HL-60 (cell line): ENCODE data around the gene KIF20A.
A peak's percentile ranks its signal among the peaks of the same experiment; 100 is the strongest.

ENCODE experiments used
- DNase-seq, 2 experiments: peaks; one replicate each; pipeline ENCODE4 v3.0.0-alpha.2; 2010 to 2020; ENCODE audit warnings: low read depth in 1 of 2, low spot score in 1 of 2
- H3K27ac ChIP-seq: fragments of 250-450 bp; sonication (Bioruptor Pico); replicated peaks from 2 replicates; pipeline ENCODE4 v1.5.1; 2020; ENCODE audit warnings: mild to moderate bottlenecking, moderate library complexity
- H3K27me3 ChIP-seq: fragments of 250-450 bp; sonication (Bioruptor Pico); 2 replicates; pipeline ENCODE4 v1.5.1; 2021; ENCODE audit warnings: mild to moderate bottlenecking, moderate library complexity; ENCODE audit not compliant: insufficient read depth, poor library complexity, severe bottlenecking
- H3K4me3 ChIP-seq: replicated peaks from 2 replicates; pipeline ENCODE4 v1.5.1; 2011; ENCODE audit warnings: mild to moderate bottlenecking, control low read depth, low read length; ENCODE audit not compliant: insufficient read depth
- CTCF ChIP-seq: IDR thresholded peaks from one replicate; pipeline ENCODE4 v1.5.1; 2011; ENCODE audit warnings: low read length, control low read depth, inconsistent platforms; ENCODE audit not compliant: insufficient read depth
- GABPA ChIP-seq: IDR thresholded peaks from 2 replicates; pipeline ENCODE4 v1.6.1; 2012; ENCODE audit warnings: low read depth
- POLR2AphosphoS5 ChIP-seq: IDR thresholded peaks from 2 replicates; pipeline ENCODE4 v1.6.1; 2012; ENCODE audit warnings: low read depth
- REST ChIP-seq: IDR thresholded peaks from 2 replicates; pipeline ENCODE4 v1.6.1; 2012; ENCODE audit warnings: low read depth; ENCODE audit not compliant: insufficient replicate concordance
- SPI1 ChIP-seq: IDR thresholded peaks from 2 replicates; pipeline ENCODE4 v1.6.1; 2012; ENCODE audit warnings: low read depth, mild to moderate bottlenecking, borderline replicate concordance

Gene KIF20A

GRCh38 chr5:138177941-138178515, 884 bp upstream of the KIF20A start:
- Histone ChIP-seq H3K27me3 (no peaks in the 10 kb centered on the region), H3K4me3 (peak overlapping the region; percentile 78), H3K27ac (peak overlapping the region; percentile 92)
- no peak for TF ChIP-seq SPI1
- no peak for TF ChIP-seq GABPA
- TF ChIP-seq REST: no peak
- no peak for TF ChIP-seq CTCF
- TF ChIP-seq POLR2AphosphoS5: no peak
- no peak for DNase-seq

DNA sequence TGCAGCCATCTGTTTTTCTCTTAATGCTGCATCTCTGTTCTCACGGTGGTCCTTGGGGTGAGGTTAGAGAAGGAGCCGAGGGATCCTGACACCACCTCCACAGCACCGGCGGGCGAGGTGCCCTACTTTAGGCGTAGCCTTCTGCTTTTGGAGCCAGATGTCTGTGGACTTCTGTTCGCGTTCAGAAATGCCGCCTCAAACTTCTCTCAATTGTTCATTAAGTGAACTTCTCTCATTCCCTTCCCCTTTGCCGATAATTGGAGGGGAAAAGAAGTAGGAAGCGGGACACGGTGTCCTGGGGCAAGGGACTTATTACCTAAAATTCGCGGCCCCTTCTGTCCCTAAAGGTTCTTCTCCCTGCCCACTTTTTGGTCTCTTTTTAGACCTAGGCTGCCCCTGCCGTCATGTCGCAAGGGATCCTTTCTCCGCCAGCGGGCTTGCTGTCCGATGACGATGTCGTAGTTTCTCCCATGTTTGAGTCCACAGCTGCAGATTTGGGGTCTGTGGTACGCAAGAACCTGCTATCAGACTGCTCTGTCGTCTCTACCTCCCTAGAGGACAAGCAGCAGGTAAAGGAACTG, 455 bp downstream of the KIF20A start:
- TF ChIP-seq GABPA: no peak
- TF ChIP-seq POLR2AphosphoS5: no peak
- TF ChIP-seq REST: no peak
- no peak for TF ChIP-seq CTCF
- no peak for TF ChIP-seq SPI1
- Histone ChIP-seq H3K4me3 (peak overlapping the region; percentile 60), H3K27ac (peak overlapping the region; percentile 92), H3K27me3 (no peaks in the 10 kb centered on the region)
- peak in 1 of 2 experiments; percentile 8 for DNase-seq

DNA sequence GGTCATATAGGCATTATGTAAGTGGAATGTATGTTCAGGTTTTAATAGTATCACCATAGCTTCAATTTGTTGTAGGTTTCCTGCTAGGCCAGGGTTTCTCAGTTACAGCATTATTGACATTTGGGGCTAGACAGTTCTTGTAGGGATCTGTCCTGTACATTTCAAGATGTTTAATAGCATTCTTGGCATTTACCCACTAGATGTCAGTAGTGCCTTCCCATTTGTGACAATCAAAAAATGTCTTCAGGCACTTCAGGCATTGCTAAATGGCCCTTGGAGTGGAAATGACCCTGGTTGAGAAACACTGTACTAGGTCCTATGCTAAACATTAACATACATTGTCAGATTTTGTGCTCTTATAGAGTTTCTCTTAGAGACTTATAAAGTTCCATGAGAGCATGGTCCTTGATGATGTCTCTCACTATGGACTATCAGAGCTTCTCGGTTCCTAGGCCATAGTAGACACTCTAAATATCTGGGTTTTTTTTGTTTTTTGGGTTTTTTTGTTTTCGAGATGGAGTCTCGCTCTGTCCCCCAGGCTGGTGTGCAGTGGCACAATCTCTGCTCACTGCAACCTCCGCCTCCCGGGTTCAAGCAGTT, 1.4 kb downstream of the KIF20A start:
- DNase-seq: peak; percentile 44 to 63
- no peak overlapping the region for H3K27ac ChIP-seq
- TF ChIP-seq SPI1 (no peak), CTCF (peak; percentile 27), GABPA (no peak), REST (no peak), POLR2AphosphoS5 (no peak)
- H3K27me3 ChIP-seq: no peaks in the 10 kb centered on the region
- H3K4me3 ChIP-seq: peak overlapping the region; percentile 60
